GM21576 (cell line): Measurements from ENCODE around the gene ANKRD60.

Experiments
- ATAC-seq: cut with Tn5 transposase; IDR thresholded peaks from one replicate; pipeline ENCODE4 v1.9.1; 2021; ENCODE audit warnings: mild to moderate bottlenecking, moderate library complexity; ENCODE audit not compliant: unreplicated experiment

Gene ANKRD60

DNA sequence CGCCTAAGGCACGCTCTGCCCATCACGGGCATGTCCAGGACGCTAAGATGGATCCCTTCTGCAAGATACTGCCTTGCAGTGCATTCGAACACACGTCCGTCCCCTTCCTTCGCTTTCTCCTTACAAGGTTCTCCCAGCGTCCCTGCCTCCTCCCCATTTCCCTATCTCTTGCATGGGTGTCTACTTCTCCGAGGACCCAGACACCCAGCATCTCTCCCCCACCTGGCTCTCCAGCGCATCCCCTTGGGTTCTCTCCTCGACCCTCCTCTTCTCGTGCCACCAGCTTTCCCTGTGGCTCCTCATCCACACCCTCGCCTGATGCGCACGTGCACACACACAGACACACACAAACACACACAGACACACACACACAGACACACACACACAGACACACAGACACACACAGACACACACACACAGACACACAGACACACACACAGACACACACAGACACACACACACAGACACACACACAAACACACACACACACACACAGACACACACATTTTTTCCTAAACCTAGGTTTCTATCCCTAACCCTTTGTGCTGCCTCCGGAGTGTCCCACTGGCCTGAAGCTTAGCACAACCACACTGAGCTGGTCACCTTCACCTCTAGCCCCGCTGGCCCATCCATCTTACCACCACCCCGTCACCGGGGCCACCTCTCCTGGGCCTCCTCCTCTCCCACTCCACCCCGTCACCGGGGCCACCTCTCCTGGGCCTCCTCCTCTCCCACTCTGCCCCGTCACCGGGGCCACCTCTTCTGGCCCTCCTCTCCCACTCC, 31.9 kb downstream of the ANKRD60 start:
- no peak for ATAC-seq

DNA sequence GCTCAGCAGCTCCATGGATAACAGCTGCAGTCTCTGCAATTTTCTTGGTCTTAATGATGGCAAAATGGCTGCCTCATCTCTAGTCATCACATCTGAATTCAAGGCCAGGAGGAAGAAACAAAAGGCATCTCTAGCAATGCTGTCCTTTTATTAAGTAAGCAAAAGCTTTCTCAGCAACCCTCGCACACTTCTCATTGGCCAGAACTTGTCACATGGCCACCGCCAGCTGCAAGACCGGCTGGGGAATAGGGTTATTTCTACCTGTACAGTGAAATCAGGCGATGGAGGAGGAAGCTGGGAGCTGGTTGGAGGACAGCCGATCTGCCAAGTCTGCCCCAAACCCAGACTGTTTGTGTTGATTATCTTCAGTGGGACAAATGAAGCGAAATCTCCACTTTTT, 33.4 kb downstream of the ANKRD60 start:
- ATAC-seq, result no peak

DNA sequence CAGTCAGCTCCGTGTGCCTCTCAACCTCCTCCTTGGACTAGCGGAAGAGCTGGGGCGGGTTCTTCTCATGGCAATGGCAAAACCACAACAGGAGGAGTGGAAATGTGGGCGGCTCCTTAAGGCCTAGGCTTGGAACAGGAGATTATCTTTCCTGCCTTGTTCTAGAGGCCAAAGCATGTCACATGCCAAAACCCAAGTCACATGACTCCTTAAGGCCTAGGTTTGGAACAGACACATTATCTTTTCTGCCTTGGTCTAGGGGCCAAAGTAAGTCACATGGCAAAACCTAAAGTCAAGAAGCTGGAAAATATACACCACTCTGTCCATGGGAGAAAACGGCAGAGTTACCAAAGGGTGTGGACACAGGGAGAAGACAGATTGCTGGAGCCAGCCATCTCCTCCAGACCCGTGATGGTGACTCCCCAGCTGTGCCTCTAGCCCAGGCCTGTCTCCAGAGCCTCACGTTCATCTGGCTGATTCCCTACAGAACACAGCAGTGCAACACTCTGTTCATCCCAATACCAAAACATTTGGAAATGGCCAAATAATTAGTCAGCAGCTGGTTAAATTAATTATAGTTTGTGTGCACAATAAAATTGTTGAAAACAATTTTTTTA, 34.2 kb downstream of the ANKRD60 start:
- ATAC-seq, result no peak

DNA sequence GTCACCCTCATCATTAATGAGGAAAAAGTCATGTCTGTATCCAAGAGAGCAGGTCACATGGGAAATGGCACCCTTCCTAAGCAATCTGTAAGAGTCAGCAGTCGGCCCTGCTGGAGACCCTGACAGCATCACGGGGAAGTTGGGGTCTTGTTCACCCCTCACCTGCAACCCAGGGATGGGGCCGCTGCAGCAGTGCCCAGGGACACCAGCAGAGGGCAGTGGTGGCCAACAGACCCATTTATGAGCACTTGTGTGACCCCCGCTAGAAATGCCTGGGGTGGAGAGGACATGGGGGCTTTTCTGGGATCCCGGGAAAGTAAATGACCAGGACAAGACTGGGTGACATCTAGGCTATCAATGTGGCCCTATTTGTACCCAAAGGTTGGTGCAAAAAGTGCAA, 35.9 kb downstream of the ANKRD60 start:
- no peak for ATAC-seq

DNA sequence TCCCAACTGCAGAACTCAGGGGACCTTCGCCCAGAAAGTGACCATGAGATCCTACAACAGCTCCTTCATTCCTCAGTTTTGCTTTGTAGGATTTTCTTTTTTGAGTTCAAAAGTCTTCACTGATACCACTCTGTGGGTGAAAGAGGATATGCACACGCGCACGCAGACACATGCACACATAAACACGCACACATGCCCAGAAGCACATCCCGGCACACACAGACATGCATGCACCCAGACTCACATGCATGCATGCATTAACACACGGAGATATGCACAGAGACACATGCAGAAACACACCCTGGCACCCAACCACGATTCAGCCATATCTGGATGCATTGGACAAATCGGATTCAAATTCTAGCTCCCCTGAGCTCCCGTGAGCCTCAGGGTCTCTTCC, 36.4 kb downstream of the ANKRD60 start:
- no peak for ATAC-seq

DNA sequence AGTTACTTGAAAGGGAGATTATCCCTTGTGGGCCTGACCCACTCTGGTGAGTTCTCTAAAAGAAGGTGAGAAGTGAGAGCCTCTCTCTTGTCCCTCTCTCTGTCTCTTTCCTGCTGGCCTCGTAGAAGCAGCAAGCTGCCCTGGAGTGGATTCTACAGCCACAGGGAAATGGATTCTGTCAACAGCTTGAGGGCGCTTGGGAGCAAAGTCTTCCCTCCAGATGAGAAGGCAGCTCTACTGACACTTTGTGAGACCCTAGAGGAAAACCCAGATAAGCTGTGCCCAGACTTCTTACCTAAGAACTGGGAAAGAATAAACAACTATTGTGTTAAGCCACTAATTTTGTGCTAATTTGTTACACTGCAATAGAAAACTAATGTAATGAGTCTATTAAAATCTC, 39.9 kb downstream of the ANKRD60 start:
- ATAC-seq, result no peak

DNA sequence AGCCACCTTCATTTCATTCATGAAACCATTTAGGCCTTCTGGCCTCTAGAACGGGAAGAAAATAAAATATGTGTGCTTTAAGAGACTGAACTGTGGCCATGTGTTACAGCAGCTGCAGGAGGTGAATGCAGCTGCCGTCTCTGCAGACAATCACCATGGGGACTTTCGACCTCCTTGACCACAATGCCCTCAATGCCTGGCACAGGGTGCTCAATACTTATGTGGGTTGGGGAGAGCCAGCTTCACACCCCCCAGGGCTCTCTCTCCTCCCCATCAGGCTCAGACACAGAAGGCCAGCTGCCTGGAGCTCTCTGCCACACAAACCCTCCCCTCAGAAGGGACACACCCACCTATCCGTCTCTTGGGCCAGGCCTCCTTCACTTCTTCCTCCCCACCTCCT, 43.5 kb downstream of the ANKRD60 start:
- ATAC-seq, result no peak

DNA sequence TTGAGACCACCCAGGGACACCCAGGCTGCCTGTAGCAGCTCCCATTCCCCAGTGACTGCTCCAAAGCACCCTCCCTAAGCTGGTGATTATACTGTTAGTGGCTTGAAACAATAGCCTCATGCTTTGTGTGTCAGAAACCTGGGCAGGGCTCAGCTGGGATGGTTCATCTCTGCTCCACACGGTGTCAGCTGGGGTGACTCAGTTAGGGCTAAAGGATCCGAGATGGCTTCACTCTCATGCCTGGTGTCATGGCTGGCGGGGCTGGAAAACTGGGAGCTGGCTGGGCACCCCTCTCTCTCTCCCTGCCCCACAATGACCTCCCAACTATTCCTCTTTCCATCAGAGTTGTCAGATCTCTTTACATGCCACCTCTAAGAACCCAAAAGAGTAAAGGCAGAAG, 44.4 kb downstream of the ANKRD60 start:
- ATAC-seq, result no peak

DNA sequence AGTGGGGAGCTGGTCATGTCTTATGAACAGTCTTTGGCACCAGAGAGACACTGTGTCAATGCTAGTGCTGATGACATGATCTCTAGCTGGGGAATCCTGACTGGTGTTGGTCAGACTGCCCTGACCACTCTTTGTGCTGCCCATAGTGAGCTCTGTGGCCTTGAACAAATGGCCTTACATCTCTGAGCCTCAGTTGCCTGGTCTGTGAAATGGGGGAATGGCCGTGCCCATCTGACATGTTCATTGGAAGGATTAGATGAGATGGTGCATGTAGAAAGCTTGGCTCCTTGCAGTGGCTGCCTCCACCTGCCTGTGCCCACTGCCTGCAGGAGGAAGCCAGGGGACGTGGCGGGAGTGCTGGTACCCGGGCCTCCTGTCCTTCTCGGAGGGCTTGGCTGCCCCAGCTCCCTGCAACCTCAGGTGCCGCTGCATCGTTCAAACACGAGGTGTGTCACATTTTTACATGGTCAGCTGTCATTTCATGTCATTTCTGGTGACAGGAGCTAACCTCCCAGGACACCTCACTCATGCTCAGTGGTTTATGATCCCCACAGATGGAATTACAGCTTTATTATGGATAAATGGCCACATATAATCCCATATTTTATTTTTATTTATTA, 45.8 kb downstream of the ANKRD60 start:
- ATAC-seq, result no peak

DNA sequence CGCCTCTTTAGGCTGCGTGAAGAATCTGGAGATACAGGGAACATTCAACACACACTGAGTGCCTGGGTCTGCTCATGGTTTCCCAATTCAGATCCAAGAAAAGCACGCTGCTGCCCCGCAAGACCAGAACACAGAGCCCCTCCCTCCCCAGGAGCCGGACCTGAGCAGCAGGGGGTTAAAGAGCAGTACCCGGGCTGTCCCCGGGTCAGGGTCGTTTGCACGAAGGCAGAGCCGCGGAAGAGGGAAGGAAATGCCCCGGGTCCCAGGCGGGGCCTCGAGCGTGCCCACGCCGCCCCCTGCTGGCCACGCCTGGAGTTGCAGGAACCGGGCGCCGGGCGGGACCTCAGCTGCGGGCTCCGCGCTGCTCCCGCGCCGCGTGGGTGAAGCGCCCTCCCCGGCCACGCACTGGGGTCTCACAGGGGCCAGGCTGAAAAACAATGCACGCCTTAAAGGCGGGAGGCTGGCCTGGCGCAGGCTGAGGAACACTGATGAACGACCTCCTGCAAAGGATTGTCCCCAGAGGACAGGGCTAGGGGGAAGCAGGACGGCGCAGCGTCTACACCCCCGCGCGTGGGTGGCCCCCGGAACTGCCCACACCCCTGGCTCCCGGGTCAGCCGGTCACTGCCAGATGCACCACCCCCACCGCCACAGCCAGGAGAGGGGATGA, 48.9 kb downstream of the ANKRD60 start:
- ATAC-seq, result no peak

DNA sequence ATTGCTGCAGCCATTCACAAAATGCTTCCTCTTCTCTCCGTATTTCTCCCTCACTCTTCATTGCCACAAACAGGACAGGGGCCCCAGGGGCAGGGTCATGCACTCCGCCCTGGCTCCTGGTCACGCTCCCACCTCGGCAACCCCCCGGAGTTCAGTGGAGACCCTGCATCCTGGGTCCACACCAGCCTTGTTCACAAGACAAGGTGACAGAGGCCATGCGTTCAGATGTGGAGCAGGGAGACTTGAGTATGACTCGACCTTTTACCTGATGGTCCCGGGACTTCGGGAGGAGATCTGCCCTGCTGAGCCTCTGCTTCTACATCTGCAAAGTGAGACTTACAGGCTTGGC, 49.4 kb downstream of the ANKRD60 start:
- ATAC-seq, result no peak

DNA sequence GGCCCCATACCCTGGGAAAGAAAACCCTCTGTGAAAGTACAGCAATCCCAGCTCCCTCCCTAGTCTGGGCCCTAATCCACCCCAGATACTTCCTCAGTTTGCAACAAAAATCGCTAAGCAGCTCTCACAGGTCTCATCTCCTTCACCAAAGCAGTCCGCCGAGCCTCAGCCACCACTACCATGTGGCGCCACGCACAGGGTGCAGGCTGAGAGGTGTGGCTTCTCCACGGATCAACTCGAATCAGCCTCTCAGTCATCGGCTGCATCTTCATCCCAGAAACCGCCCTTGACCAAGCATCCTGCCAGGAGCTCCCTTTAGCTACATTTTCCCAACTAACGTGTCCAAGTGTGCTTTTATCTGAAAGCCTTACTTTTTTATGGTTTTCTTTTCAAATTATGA, 50.7 kb downstream of the ANKRD60 start:
- ATAC-seq, result no peak

DNA sequence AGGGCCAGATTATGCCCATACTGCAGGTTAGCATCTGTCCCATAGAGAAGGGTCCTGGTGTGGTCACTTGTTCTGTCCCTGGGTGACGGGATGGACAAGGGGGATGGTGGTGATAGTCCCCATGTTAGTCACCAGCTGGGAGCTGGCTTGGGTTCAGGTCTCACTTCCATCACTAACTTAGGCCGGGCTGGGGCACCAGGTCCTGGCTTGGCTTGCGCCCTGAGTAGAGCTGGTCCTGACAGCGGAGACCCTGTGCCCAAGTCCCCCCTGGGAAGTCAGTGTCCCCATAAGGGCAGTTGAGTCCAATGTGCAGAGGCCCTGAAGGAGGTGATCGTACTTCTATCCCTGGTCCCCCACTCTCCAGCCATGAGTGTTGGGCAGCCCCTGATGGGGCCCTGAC, 52.6 kb downstream of the ANKRD60 start:
- ATAC-seq, result no peak

DNA sequence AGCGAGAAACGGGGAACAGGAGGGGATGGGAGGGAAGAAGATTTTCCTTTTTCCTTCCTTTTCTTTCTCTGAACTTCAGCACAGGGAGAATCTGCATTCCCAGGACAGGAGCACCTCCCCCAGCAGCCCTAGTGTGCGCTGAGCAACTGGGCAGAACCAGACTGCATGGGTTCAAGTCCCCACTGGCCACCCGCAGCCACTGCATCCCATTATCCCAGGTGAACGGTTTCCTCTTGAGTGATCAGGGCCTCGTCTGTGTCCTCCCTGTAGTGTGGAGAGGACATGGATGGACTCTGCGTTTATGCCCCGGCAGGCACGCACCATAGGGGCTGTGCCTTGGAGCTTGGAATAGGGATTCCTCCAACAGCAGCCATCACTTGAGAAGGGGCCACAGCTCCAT, 53.0 kb downstream of the ANKRD60 start:
- ATAC-seq, result no peak

DNA sequence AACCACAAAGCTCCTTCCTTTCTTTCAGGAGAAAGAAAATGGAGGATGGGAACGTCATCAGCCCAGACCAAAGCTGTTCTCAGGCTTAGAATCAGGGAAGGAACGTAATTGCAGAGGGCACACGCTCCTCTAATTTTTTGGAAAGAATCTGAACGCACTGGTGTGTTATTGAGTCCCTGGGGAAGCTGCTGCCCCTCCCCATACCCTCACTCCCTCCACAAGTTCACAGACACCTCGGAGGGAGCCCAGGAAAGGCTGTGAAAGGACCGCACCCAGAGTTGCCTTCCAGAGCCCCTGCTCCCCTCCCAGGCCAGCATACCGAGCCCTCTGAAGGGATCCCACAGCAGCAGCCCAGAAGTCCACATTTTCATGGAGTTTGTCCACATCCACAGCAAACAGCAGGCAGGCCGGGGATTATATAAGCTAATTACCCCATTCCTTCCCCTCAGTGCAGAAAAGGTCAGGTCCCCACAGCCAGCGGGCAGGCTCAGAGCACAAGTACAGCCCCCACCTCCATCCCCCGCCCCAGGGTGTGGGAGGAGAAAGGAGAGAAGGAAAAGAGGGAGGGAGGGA, 53.7 kb downstream of the ANKRD60 start:
- no peak for ATAC-seq

DNA sequence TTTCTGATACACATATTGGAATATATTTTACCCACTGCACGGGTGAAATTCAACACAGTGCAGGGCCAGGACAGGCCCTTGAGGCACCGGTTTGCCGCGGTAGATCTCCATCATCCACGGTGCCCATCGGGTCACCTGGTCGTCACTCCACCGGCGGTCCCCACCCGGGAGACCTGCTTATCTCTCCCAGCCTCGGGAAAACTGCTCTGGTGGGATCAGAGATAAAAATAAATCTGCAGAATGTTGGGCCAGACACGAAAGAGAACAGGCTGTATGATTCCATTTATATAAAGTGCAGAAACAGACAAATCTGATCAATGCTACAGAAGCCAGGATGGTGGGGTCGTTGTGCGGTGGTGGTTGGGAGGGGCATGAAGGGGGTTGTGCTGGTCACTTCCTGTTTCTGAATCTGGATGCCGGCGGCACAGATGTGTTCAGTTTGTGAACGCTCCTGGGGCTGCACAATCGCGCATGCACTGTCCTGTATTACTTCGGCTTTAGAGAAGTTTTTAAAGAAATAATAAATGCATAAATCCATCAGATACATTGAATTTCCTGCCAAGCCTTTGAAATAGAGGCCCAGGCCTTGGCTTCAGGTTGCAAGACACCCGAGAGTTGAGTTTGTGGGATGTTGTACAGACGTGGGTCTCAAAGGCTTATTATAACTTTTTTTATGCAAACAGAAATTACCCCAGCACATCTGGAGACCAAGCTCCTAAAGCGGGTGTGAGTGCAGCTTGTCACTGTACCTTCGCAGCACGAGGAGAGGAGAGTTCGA, 54.3 kb downstream of the ANKRD60 start:
- no peak for ATAC-seq

DNA sequence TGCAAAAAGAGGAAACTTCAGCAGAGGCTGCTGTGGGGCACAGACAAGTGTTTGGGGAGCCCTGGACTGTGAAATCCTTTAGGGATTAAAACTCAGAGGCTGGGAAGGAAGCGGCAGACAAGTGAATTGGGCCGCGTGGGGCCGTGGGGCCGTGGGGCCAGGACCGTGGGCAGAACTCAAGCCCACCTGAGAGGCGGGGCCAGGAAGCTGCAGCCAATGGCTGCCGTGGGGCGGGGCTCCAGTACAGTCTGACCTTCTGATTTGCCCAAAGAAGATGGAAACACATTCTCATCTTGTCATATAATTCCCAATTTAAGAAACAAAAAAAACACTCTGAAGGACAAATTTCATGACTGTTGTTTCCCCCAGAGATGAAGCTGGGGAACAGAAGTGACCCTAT, 55.4 kb downstream of the ANKRD60 start:
- ATAC-seq, result no peak

DNA sequence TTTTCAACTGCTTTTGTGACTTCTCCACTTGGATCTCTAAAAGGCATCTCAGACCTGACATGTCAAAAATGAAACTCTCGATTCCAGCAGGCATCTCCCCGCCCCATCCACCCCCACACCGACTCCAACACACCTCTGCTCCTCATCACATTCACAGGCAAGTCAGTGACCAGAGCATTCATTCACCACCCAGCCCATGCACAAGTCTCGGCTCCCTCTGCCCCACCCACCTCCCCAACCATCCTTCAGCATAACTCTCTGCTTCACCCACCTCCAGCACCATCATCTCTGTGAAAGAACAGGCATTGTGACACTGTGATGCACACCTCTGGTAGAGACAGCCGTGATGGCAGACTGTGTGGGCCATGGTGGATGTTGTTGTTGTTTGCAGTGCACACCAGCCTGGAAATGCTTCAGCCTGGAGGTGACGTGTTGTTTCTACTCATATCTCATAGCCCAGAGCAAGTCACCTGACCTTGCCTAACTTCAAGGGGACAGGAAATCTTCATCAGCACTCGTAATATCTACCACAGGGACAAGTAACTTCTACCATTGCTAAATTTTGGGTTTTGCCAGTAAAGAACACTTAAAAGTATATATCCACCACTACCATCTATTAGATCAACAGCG, 56.5 kb downstream of the ANKRD60 start:
- no peak for ATAC-seq

DNA sequence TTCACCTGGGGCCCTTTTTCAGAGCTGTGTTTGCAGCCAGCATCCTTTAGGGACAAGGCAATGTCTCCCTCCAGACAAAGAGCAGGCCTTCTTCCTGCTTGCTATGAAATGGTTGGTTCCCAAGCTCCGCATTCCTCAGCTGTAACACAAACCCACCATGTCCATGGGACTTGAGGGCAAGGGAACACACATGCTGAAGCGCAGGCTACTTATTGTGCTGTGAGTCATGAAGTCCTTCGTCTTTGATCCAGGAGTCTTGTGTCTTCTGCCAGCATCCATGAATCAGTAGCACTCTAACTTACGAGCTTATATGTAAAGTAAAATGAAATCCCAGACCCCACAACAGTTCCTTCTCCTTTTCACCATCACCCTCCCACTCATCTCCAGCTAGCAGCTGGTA, 59.0 kb downstream of the ANKRD60 start:
- no peak for ATAC-seq

DNA sequence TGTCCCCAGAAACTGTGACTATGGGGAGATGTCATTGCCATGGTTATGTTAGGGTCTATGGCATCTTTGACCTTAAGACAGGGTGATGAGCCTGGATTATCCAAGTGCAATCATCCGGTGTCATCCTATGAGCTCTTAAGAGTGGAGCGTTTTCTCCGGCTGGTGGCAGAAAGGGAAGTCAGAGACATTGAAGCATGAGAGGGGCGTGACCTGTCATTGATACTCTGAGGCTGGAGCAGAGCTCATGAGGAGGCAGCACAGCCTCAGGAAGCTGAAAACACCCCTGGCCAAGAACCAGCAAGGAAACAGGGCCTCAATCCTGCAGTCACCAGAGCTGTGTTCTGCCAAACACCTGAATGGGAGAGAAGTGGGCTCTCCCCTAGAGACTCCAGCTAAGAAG, 59.6 kb downstream of the ANKRD60 start:
- no peak for ATAC-seq
